ENCODE results near the gene GABARAPL2.

Gene GABARAPL2

DNA sequence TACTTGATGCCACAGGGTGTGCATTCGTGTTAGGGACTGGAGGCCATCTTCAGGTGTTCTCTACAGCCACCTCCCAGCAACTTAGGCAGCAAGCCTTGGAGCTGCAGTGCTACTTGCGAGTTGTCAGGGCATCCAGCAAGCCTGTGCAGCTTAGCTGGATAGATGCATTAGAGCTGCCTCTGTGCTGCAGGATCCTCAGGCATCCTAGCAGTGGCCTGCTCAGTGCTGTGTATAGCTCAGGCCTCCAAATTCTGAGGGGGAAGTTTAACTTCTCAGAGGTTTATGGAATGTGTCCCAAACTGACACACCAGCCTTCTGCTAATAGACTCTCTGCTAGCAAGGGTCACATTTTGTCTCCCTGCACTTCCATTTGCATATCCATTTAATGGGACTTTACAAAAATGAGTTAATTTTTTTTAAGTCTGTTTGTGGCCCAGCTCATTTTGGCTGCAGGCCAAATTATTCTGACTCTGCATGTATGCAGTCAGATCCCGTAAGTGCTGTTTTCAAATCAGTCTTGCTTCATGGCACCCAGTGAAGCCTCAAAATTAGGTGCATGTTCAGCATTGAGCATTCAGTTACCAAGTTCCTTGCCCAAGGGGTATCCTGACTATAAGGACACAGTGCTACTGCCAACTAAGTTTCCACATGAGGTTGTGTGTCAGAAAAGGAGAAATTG is 6.8 kb downstream of the GABARAPL2 start:
- ATAC-seq = no peak
- TF ChIP-seq ZFP30 (CRISPR knock-in tag; IDR thresholded peaks at IDR 0.05) (no peak), RARB (CRISPR knock-in tag; IDR thresholded peaks at IDR 0.05) (no peak), POU6F1 (CRISPR knock-in tag; IDR thresholded peaks at IDR 0.05; ENCODE audit: borderline replicate concordance, low read depth) (no peak), ISL1 (CRISPR knock-in tag; IDR thresholded peaks at IDR 0.05) (no peak), CSRNP3 (CRISPR knock-in tag; IDR thresholded peaks at IDR 0.05) (no peak), ZNF565 (CRISPR knock-in tag; conservative IDR thresholded peaks at IDR 0.05; ENCODE audit: low read depth) (no peak), ZC3H10 (CRISPR knock-in tag; IDR thresholded peaks at IDR 0.05) (no peak), TOX (CRISPR knock-in tag; IDR thresholded peaks at IDR 0.05; ENCODE audit: borderline replicate concordance) (no peak), ZNF70 (CRISPR knock-in tag; IDR thresholded peaks at IDR 0.05) (no peak), ARNTL (CRISPR knock-in tag; IDR thresholded peaks at IDR 0.05; ENCODE audit: borderline replicate concordance, low read depth) (no peak), ESRRG (CRISPR knock-in tag; IDR thresholded peaks at IDR 0.05) (no peak), GLIS3 (CRISPR knock-in tag; IDR thresholded peaks at IDR 0.05) (no peak), SNAI2 (CRISPR knock-in tag; IDR thresholded peaks at IDR 0.05) (no peak), CSDC2 (CRISPR knock-in tag; IDR thresholded peaks at IDR 0.05) (no peak), OSR1 (CRISPR knock-in tag; IDR thresholded peaks at IDR 0.05) (no peak), BACH2 (CRISPR knock-in tag; IDR thresholded peaks at IDR 0.05; ENCODE audit: borderline replicate concordance) (no peak), PPARA (CRISPR knock-in tag; IDR thresholded peaks at IDR 0.05; ENCODE audit: borderline replicate concordance) (no peak)
- TF ChIP-seq, protein P1, sequence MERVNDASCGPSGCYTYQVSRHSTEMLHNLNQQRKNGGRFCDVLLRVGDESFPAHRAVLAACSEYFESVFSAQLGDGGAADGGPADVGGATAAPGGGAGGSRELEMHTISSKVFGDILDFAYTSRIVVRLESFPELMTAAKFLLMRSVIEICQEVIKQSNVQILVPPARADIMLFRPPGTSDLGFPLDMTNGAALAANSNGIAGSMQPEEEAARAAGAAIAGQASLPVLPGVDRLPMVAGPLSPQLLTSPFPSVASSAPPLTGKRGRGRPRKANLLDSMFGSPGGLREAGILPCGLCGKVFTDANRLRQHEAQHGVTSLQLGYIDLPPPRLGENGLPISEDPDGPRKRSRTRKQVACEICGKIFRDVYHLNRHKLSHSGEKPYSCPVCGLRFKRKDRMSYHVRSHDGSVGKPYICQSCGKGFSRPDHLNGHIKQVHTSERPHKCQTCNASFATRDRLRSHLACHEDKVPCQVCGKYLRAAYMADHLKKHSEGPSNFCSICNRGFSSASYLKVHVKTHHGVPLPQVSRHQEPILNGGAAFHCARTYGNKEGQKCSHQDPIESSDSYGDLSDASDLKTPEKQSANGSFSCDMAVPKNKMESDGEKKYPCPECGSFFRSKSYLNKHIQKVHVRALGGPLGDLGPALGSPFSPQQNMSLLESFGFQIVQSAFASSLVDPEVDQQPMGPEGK (CRISPR knock-in tag; IDR thresholded peaks at IDR 0.05; ENCODE audit: borderline replicate concordance) = no peak

- TF ChIP-seq ZNF8 (CRISPR knock-in tag; IDR thresholded peaks at IDR 0.05) = no peak
- TF ChIP-seq ISL1 (CRISPR knock-in tag; IDR thresholded peaks at IDR 0.05) = no peak
- TF ChIP-seq, protein P1 (CRISPR knock-in tag; IDR thresholded peaks at IDR 0.05; ENCODE audit: borderline replicate concordance) = no peak
- TF ChIP-seq, protein P2, sequence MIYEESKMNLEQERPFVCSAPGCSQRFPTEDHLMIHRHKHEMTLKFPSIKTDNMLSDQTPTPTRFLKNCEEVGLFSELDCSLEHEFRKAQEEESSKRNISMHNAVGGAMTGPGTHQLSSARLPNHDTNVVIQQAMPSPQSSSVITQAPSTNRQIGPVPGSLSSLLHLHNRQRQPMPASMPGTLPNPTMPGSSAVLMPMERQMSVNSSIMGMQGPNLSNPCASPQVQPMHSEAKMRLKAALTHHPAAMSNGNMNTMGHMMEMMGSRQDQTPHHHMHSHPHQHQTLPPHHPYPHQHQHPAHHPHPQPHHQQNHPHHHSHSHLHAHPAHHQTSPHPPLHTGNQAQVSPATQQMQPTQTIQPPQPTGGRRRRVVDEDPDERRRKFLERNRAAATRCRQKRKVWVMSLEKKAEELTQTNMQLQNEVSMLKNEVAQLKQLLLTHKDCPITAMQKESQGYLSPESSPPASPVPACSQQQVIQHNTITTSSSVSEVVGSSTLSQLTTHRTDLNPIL (CRISPR knock-in tag; IDR thresholded peaks at IDR 0.05; ENCODE audit: low read depth) = no peak
- TF ChIP-seq POU6F1 (CRISPR knock-in tag; IDR thresholded peaks at IDR 0.05; ENCODE audit: borderline replicate concordance, low read depth) = no peak
- TF ChIP-seq PPARA (CRISPR knock-in tag; IDR thresholded peaks at IDR 0.05; ENCODE audit: borderline replicate concordance) = no peak
- TF ChIP-seq CSRNP3 (CRISPR knock-in tag; IDR thresholded peaks at IDR 0.05) = no peak
- no peak for TF ChIP-seq ARNTL (CRISPR knock-in tag; IDR thresholded peaks at IDR 0.05; ENCODE audit: borderline replicate concordance, low read depth)
- TF ChIP-seq, protein P3, sequence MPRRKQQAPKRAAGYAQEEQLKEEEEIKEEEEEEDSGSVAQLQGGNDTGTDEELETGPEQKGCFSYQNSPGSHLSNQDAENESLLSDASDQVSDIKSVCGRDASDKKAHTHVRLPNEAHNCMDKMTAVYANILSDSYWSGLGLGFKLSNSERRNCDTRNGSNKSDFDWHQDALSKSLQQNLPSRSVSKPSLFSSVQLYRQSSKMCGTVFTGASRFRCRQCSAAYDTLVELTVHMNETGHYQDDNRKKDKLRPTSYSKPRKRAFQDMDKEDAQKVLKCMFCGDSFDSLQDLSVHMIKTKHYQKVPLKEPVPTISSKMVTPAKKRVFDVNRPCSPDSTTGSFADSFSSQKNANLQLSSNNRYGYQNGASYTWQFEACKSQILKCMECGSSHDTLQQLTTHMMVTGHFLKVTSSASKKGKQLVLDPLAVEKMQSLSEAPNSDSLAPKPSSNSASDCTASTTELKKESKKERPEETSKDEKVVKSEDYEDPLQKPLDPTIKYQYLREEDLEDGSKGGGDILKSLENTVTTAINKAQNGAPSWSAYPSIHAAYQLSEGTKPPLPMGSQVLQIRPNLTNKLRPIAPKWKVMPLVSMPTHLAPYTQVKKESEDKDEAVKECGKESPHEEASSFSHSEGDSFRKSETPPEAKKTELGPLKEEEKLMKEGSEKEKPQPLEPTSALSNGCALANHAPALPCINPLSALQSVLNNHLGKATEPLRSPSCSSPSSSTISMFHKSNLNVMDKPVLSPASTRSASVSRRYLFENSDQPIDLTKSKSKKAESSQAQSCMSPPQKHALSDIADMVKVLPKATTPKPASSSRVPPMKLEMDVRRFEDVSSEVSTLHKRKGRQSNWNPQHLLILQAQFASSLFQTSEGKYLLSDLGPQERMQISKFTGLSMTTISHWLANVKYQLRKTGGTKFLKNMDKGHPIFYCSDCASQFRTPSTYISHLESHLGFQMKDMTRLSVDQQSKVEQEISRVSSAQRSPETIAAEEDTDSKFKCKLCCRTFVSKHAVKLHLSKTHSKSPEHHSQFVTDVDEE (CRISPR knock-in tag; IDR thresholded peaks at IDR 0.05) = no peak
- TF ChIP-seq GLIS3 (CRISPR knock-in tag; IDR thresholded peaks at IDR 0.05) = no peak
- TF ChIP-seq OSR1 (CRISPR knock-in tag; IDR thresholded peaks at IDR 0.05) = no peak
- TF ChIP-seq ZFP30 (CRISPR knock-in tag; IDR thresholded peaks at IDR 0.05) = no peak
- no peak for TF ChIP-seq CSDC2 (CRISPR knock-in tag; IDR thresholded peaks at IDR 0.05)
- TF ChIP-seq RARB (CRISPR knock-in tag; IDR thresholded peaks at IDR 0.05) = no peak
- no peak for TF ChIP-seq ZFP3 (CRISPR knock-in tag; IDR thresholded peaks at IDR 0.05)
- TF ChIP-seq BACH2 (CRISPR knock-in tag; IDR thresholded peaks at IDR 0.05; ENCODE audit: borderline replicate concordance) = no peak
- TF ChIP-seq ZNF70 (CRISPR knock-in tag; IDR thresholded peaks at IDR 0.05) = no peak
- no peak for ATAC-seq
Observed at GRCh38 chr16:75573955-75574354, 7.8 kb downstream of the GABARAPL2 start.
